GM19238 (cell line): ENCODE results near the gene IL18RAP.

Experiments used
- DNase-seq: peaks from one replicate; pipeline ENCODE4 v3.0.0; 2011; ENCODE audit warnings: low spot score; ENCODE audit not compliant: insufficient read length

Gene IL18RAP

GRCh38 chr2:102498414-102498813, 75.5 kb downstream of the IL18RAP start:
- DNase-seq = no peak

DNA sequence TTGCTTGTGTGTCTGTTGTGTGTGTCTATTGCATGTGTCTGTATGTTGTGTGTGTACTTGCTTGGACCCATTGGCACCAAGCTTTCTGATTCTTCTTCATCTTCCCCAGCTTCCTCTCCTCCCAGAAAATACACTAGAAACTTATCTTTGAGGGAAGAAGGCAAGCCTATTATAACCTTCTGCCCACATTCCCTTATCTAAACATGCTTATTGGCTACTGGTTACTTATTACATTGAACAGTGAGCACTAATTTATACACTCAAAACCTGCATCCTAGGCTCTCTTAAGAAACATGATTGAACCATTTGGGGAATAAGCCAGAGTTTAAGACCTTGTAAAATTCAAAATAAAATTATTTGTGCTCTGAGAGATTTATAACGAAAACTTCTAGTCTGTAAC, 76.6 kb downstream of the IL18RAP start:
- no peak for DNase-seq
